Measurements from ENCODE around the gene ZSWIM8.

ZSWIM8 gene

GRCh38 chr10:73816917-73817729 is 31.7 kb downstream of the ZSWIM8 start:
- peaks cover 0 to 13% (median 6%) of the 10 kb centered on the region in 4 donors for H3K4me1 ChIP-seq
- H3K27ac ChIP-seq: peak overlapping the region in 1 of 2 donors; percentile 43
- H3K27me3 ChIP-seq: no peaks in the 10 kb centered on the region
- no peak overlapping the region for H3K4me3 ChIP-seq
- no peak for DNase-seq
- TF ChIP-seq CTCF (IDR thresholded peaks at IDR 0.05): no peak
- intact Hi-C loops (cut with DNase I; ENCODE audit: low total_unique reads): no loop called here
- no peaks in the 10 kb centered on the region for H3K9me3 ChIP-seq
- H3K36me3 ChIP-seq: peaks cover 70 to 84% (median 73%) of the 10 kb centered on the region in 3 donors

GRCh38 chr10:73817826-73818225 is 32.4 kb downstream of the ZSWIM8 start:
- H3K4me1 ChIP-seq: peaks cover 0 to 13% (median 6%) of the 10 kb centered on the region in 4 donors
- no peaks in the 10 kb centered on the region for H3K27me3 ChIP-seq
- peak overlapping the region in 1 of 2 donors; percentile 19 for H3K27ac ChIP-seq
- peaks cover 70 to 87% (median 79%) of the 10 kb centered on the region in 3 donors for H3K36me3 ChIP-seq
- intact Hi-C loops (cut with DNase I; ENCODE audit: low total_unique reads): no loop called here
- DNase-seq: no peak
- no peak overlapping the region for H3K4me3 ChIP-seq
- H3K9me3 ChIP-seq: no peaks in the 10 kb centered on the region
- no peak for TF ChIP-seq CTCF (IDR thresholded peaks at IDR 0.05)

GRCh38 chr10:73818402-73818801 is 33.0 kb downstream of the ZSWIM8 start:
- no peak overlapping the region for H3K4me3 ChIP-seq
- peaks cover 75 to 87% (median 80%) of the 10 kb centered on the region in 3 donors for H3K36me3 ChIP-seq
- TF ChIP-seq CTCF (IDR thresholded peaks at IDR 0.05): no peak
- DNase-seq: no peak
- H3K4me1 ChIP-seq: peaks cover 0 to 13% (median 6%) of the 10 kb centered on the region in 4 donors
- H3K27me3 ChIP-seq: no peaks in the 10 kb centered on the region
- intact Hi-C loops (cut with DNase I; ENCODE audit: low total_unique reads): no loop called here
- H3K27ac ChIP-seq: peak overlapping the region in 1 of 2 donors; percentile 19
- no peaks in the 10 kb centered on the region for H3K9me3 ChIP-seq

- intact Hi-C loops (cut with DNase I; ENCODE audit: low total_unique reads): no loop called here
- Histone ChIP-seq H3K4me1 (peaks cover 0 to 13% (median 6%) of the 10 kb centered on the region in 4 donors), H3K4me3 (no peak overlapping the region), H3K27ac (peak overlapping the region; percentile 56 to 62), H3K27me3 (no peaks in the 10 kb centered on the region), H3K36me3 (peaks cover 79 to 87% (median 80%) of the 10 kb centered on the region in 3 donors), H3K9me3 (no peaks in the 10 kb centered on the region)
- DNase-seq: no peak
- TF ChIP-seq CTCF (IDR thresholded peaks at IDR 0.05): no peak
Observed at GRCh38 chr10:73819081-73819480, 33.7 kb downstream of the ZSWIM8 start.

- TF ChIP-seq CTCF (IDR thresholded peaks at IDR 0.05): no peak
- H3K9me3 ChIP-seq: no peaks in the 10 kb centered on the region
- H3K4me3 ChIP-seq: no peak overlapping the region
- intact Hi-C loops (cut with DNase I; ENCODE audit: low total_unique reads): no loop called here
- DNase-seq: no peak
- H3K27me3 ChIP-seq: no peaks in the 10 kb centered on the region
- H3K4me1 ChIP-seq: peaks cover 0 to 13% (median 6%) of the 10 kb centered on the region in 4 donors
- H3K27ac ChIP-seq: peak overlapping the region; percentile 56 to 62
- peaks cover 79 to 87% (median 80%) of the 10 kb centered on the region in 3 donors for H3K36me3 ChIP-seq
Observed at GRCh38 chr10:73819513-73820093, 34.2 kb downstream of the ZSWIM8 start.

Measured in tibial artery (tissue), 4 donors.